Measurements from ENCODE around the gene SNN. TPM values are rescaled to one million over a fixed set of nuclear protein-coding genes. Genes with fewer than 3 reads are reported as not detected.

SNN gene
- total and polyA plus RNA-seq, 2 of the 8 experiments (the other 6 are each of a cell fraction or from before 2014, with no cell fraction given): 37.4 to 66.9 TPM

GRCh38 chr16:11679941-11680911 is 12.0 kb downstream of the SNN start:
- Histone ChIP-seq H4K91ac (replicated peaks; ENCODE audit: insufficient read length, low read length) (no peak overlapping the region), H2BK15ac (ENCODE audit: low read length) (no peak overlapping the region), H3K23ac (ENCODE audit: insufficient read length) (no peak overlapping the region), H3K56ac (replicated peaks; ENCODE audit: insufficient read length, low read depth, low read length) (no peak overlapping the region), H2BK5ac (ENCODE audit: low read depth, low read length) (no peak overlapping the region; the same call in 1 of the 2 replicates), H3K4me1 (replicated peaks in 1 of 4; ENCODE audit: control insufficient read depth in 3 of 4, insufficient read depth in 4 of 4, low read length in 3 of 4) (peaks cover 0 to 5% (median 0%) of the 10 kb centered on the region in 4 experiments; a peak in 2 of 7 replicates), H3K23me2 (ENCODE audit: low read depth, low read length) (no peaks in the 10 kb centered on the region), H3K4ac (replicated peaks; ENCODE audit: insufficient read length, low read depth, low read length) (no peak overlapping the region), H2BK12ac (ENCODE audit: low read depth, low read length) (no peak overlapping the region), H4K5ac (ENCODE audit: insufficient read length, low read depth, low read length) (no peak overlapping the region), H3K36me3 (ENCODE audit: control insufficient read depth in 2 of 4, insufficient read depth in 4 of 4, low read length in 3 of 4) (peaks cover 6 to 35% (median 26%) of the 10 kb centered on the region in 4 experiments; a peak in 6 of 8 replicates), H3K4me2 (ENCODE audit: insufficient read depth in 1 of 2, low read depth in 2 of 2, low read length in 2 of 2) (no peak overlapping the region), H3K79me1 (ENCODE audit: low read depth, low read length) (peaks cover 9% of the 10 kb centered on the region), H3K9ac (replicated peaks in 1 of 4; ENCODE audit: extremely low read depth in 1 of 4, low read depth in 3 of 4, low read length in 3 of 4) (no peak overlapping the region), H2BK120ac (replicated peaks; ENCODE audit: low read depth, low read length) (no peak overlapping the region), H4K20me1 (replicated peaks in 1 of 2; ENCODE audit: control insufficient read depth in 1 of 2, insufficient read depth in 2 of 2, low read length in 2 of 2) (peaks cover 9 to 28% of the 10 kb centered on the region in 2 experiments), H3K18ac (ENCODE audit: extremely low read depth, low read length) (no peak overlapping the region), H2AFZ (ENCODE audit: low read length) (no peak overlapping the region), H3K27ac (ENCODE audit: low read depth, low read length) (no peak overlapping the region), H3K27me3 (replicated peaks in 1 of 4; ENCODE audit: control insufficient read depth in 3 of 4, extremely low read depth in 1 of 4, insufficient read depth in 3 of 4, low read length in 3 of 4) (no peaks in the 10 kb centered on the region; a peak in 1 of 7 replicates), H2AK5ac (ENCODE audit: low read depth, low read length) (no peak overlapping the region), H3K9me3 (ENCODE audit: insufficient read depth in 2 of 2, low read depth in 1 of 2, low read length in 1 of 2) (no peaks in the 10 kb centered on the region), H4K8ac (ENCODE audit: extremely low read depth, insufficient read depth, low read length) (no peak overlapping the region), H3K79me2 (ENCODE audit: control insufficient read depth in 1 of 2, insufficient read depth in 2 of 2, low read length in 2 of 2) (peaks cover 0 to 4% of the 10 kb centered on the region in 2 experiments; a peak in 1 of 4 replicates), H2BK20ac (ENCODE audit: low read length) (no peak overlapping the region), H3K14ac (ENCODE audit: insufficient read length) (no peak overlapping the region), H3K4me3 (ENCODE audit: extremely low read depth in 1 of 4, insufficient read depth in 2 of 4, low read depth in 3 of 4, low read length in 4 of 4) (no peak overlapping the region)
- no peak for FAIRE-seq
- ChIA-PET POLR2A (ENCODE audit: partially characterized antibody) (interaction anchor here (0.5 to 4.3 kb wide), 4 partner anchors 11 to 405 kb away, joined by 3 to 23 read pairs (median 9); no protein-coding TSS in a partner anchor), CTCF (ENCODE audit: partially characterized antibody) (interaction anchor here (1.1 to 3.0 kb wide), 5 partner anchors 18 to 284 kb away, joined by 3 to 16 read pairs (median 5); no protein-coding TSS in a partner anchor)
- no peak for DNase-seq (ENCODE audit: low read depth in 1 of 2, low spot score in 2 of 2)
- WGBS, 2 experiments (ENCODE audit: extremely low coverage in 1 of 2, insufficient coverage in 1 of 2, insufficient read length in 1 of 2, insufficient replicate concordance in 2 of 2, low coverage in 1 of 2, low lambda C conversion rate in 2 of 2, missing lambda C conversion rate in 1 of 2): 80% methylated on average over 12 of the region's 12 CpGs; no CpG with 5 or more reads in 1 of the 2 experiments
- TF ChIP-seq SP2 (IDR thresholded peaks at IDR 0.05; ENCODE audit: low read length): no peak
- no peak for TF ChIP-seq USF2 (IDR thresholded peaks at IDR 0.05; ENCODE audit: low read length)
- no peak for TF ChIP-seq CBX5 (IDR thresholded peaks at IDR 0.05; ENCODE audit: low read depth, low read length)
- no peak for TF ChIP-seq TBP (IDR thresholded peaks at IDR 0.05; ENCODE audit: low read depth, low read length)
- no peak for TF ChIP-seq GABPA (IDR thresholded peaks at IDR 0.05; ENCODE audit: borderline replicate concordance, insufficient read depth, low read length)
- TF ChIP-seq SAP30 (IDR thresholded peaks at IDR 0.05; ENCODE audit: insufficient read depth, insufficient replicate concordance, low read length): no peak
- TF ChIP-seq TAF7 (optimal IDR thresholded peaks at IDR 0.05; ENCODE audit: borderline replicate concordance, low read depth, low read length): no peak
- no peak for TF ChIP-seq KDM1A (IDR thresholded peaks at IDR 0.05; ENCODE audit: borderline replicate concordance, low read length)
